Tibial nerve (tissue), 4 donors: Measurements from ENCODE around the gene ADGRB3. TPM values are rescaled to one million over a fixed set of nuclear protein-coding genes. Genes with fewer than 3 reads are reported as not detected.

Experiments used
- DNase-seq, 2 donors: peaks; one replicate each; pipeline ENCODE4 v3.0.0-alpha.2; 2019; ENCODE audit warnings: low spot score in 2 of 2
- H3K27ac ChIP-seq, 4 donors: fragments of 200-600 bp; sonication (generic) in 3 of 4; one replicate each; pipeline ENCODE4 v1.5.1; 2017 to 2019; ENCODE audit warnings: mild to moderate bottlenecking in 1 of 4
- H3K27me3 ChIP-seq, 2 donors: fragments of 200-600 bp; sonication (generic) in 1 of 2; one replicate each; pipeline versions ENCODE4 v1.5.1 to v1.6.0; 2017 to 2019
- H3K36me3 ChIP-seq, 3 donors: fragments of 200-600 bp; sonication (generic); one replicate each; pipeline ENCODE4 v1.5.1; 2018 to 2019
- H3K4me1 ChIP-seq, 4 donors: fragments of 200-600 bp; sonication (generic) in 3 of 4; one replicate each; pipeline ENCODE4 v1.5.1; 2017 to 2019
- H3K4me3 ChIP-seq, 4 donors: fragments of 200-600 bp; sonication (generic) in 3 of 4; one replicate each; pipeline ENCODE4 v1.5.1; 2017 to 2019; ENCODE audit warnings: mild to moderate bottlenecking in 1 of 4, moderate library complexity in 1 of 4
- H3K9me3 ChIP-seq, 4 donors: fragments of 200-600 bp; sonication (generic) in 3 of 4; one replicate each; pipeline ENCODE4 v1.5.1; 2017 to 2019
- CTCF ChIP-seq, 5 experiments: fragments of 200-600 bp in 3 of 5; fragments of 450-650 bp in 2 of 5; sonication (generic) in 3 of 5; IDR thresholded peaks; one replicate each; pipeline ENCODE4 v1.5.1; 2016 to 2019; ENCODE audit warnings: antibody characterized with exemption in 5 of 5, mild to moderate bottlenecking in 3 of 5, moderate library complexity in 2 of 5
- EP300 ChIP-seq, 2 donors: sonication (generic); formaldehyde crosslinking; IDR thresholded peaks; one replicate each; pipeline ENCODE4 v1.6.1; 2017; ENCODE audit warnings: antibody characterized with exemption in 2 of 2, mild to moderate bottlenecking in 1 of 2
- POLR2A ChIP-seq, 2 donors: fragments of 450-650 bp; IDR thresholded peaks; one replicate each; pipeline ENCODE4 v1.6.1; 2017; ENCODE audit warnings: antibody characterized with exemption in 2 of 2, mild to moderate bottlenecking in 2 of 2, moderate library complexity in 2 of 2
- WGBS, 2 donors: methylation state at CpG; one replicate each; pipeline ENCODE4 v1.1.5; 2018; 5-methylcytosine and 5-hydroxymethylcytosine counted together
- total RNA-seq, 4 donors: library from RNA; depleted of rRNA; stranded (reverse); fragments of >200 nt; gene quantifications; one replicate each; pipeline ENCODE4 v1.1.0, GENCODE V29; 2016

Gene ADGRB3
- total RNA-seq, 4 donors from 2014 or later: 9.0 to 17.9 (median 11.4) TPM

DNA sequence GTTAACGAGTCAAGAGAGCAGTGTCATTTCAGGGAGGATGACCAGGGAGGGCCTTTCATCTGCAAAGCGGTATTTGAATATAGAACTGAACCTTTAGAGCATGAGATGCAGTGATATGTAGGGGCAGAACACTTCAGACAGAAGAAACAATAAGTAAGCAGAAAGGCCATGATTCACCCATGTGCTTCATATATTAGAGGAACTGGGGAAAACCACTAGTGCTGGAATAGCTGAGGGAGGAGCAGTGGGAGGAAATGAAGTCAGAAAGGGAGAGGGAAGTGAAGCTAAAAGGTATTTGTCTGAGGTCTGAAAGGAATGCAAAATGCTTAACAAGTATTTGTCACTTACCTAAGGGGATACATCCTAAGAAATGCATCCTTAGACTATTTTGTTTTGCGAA lies 391.2 kb downstream of the ADGRB3 start:
- H3K27ac ChIP-seq: no peak overlapping the region
- H3K4me3 ChIP-seq: no peak overlapping the region
- WGBS, 2 donors: 85 to 90% methylated on average over 3 of the region's 3 CpGs
- H3K9me3 ChIP-seq: no peaks in the 10 kb centered on the region
- no peak for TF ChIP-seq POLR2A (IDR thresholded peaks at IDR 0.05)
- TF ChIP-seq EP300 (IDR thresholded peaks at IDR 0.05): no peak
- no peaks in the 10 kb centered on the region for H3K27me3 ChIP-seq
- no peak for DNase-seq
- no peaks in the 10 kb centered on the region for H3K36me3 ChIP-seq
- H3K4me1 ChIP-seq: no peaks in the 10 kb centered on the region

- Histone ChIP-seq H3K4me1 (no peaks in the 10 kb centered on the region), H3K27me3 (no peaks in the 10 kb centered on the region), H3K27ac (no peak overlapping the region), H3K9me3 (no peaks in the 10 kb centered on the region), H3K4me3 (no peak overlapping the region), H3K36me3 (no peaks in the 10 kb centered on the region)
- TF ChIP-seq EP300 (IDR thresholded peaks at IDR 0.05) (no peak), POLR2A (IDR thresholded peaks at IDR 0.05) (no peak), CTCF (IDR thresholded peaks at IDR 0.05) (no peak)
- WGBS, 2 donors: 45 to 46% methylated on average over 3 of the region's 3 CpGs
- no peak for DNase-seq
Observed at GRCh38 chr6:69026715-69027114, 391.6 kb downstream of the ADGRB3 start.

DNA sequence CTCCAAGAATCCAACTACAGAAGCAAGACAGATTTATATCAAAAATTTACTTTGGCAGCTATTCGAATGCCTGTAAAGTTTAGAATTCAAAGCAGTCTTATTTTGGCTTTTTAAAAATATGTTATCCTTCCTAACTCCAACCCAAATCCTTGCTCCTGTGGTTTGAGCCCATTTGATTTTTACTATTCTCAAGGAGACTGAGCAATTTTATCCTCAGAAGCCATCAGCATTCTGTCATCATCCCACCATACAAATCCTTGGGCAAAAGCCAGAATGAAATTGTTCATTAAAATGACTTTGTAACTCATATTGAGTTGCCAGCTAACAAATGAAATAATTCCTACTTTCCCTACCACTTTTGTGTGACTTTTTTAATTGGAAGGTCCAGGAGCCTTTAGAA lies 392.8 kb downstream of the ADGRB3 start:
- Histone ChIP-seq H3K36me3 (no peaks in the 10 kb centered on the region), H3K4me3 (no peak overlapping the region), H3K27me3 (no peaks in the 10 kb centered on the region), H3K4me1 (no peaks in the 10 kb centered on the region), H3K27ac (no peak overlapping the region), H3K9me3 (no peaks in the 10 kb centered on the region)
- no peak for DNase-seq
- 61 to 78% methylated on average over 1 of the region's 1 CpG for whole genome bisulfite sequencing, 2 donors
- TF ChIP-seq EP300 (IDR thresholded peaks at IDR 0.05) (no peak), POLR2A (IDR thresholded peaks at IDR 0.05) (no peak), CTCF (IDR thresholded peaks at IDR 0.05) (no peak)

GRCh38 chr6:69038841-69039240 lies 403.8 kb downstream of the ADGRB3 start:
- H3K27me3 ChIP-seq: no peaks in the 10 kb centered on the region
- no peak overlapping the region for H3K4me3 ChIP-seq

GRCh38 chr6:69042297-69042696 lies 407.2 kb downstream of the ADGRB3 start:
- 79 to 85% methylated on average over 3 of the region's 3 CpGs for WGBS, 2 donors
- no peaks in the 10 kb centered on the region for H3K36me3 ChIP-seq

More at GRCh38 chr6:69038841-69039240, 403.8 kb downstream of the ADGRB3 start:
- no peak for TF ChIP-seq CTCF (IDR thresholded peaks at IDR 0.05)
- no peak for TF ChIP-seq EP300 (IDR thresholded peaks at IDR 0.05)
- no peak for TF ChIP-seq POLR2A (IDR thresholded peaks at IDR 0.05)
- no peaks in the 10 kb centered on the region for H3K4me1 ChIP-seq
- no peak overlapping the region for H3K27ac ChIP-seq
- DNase-seq: no peak
- H3K9me3 ChIP-seq: no peaks in the 10 kb centered on the region
- no peaks in the 10 kb centered on the region for H3K36me3 ChIP-seq

More at GRCh38 chr6:69042297-69042696, 407.2 kb downstream of the ADGRB3 start:
- Histone ChIP-seq H3K9me3 (no peaks in the 10 kb centered on the region), H3K27ac (no peak overlapping the region), H3K4me3 (no peak overlapping the region), H3K4me1 (no peaks in the 10 kb centered on the region), H3K27me3 (no peaks in the 10 kb centered on the region)
- TF ChIP-seq EP300 (IDR thresholded peaks at IDR 0.05) (no peak), POLR2A (IDR thresholded peaks at IDR 0.05) (no peak), CTCF (IDR thresholded peaks at IDR 0.05) (no peak)
- no peak for DNase-seq
